Mesothelial cell of epicardium (in vitro differentiated cells): ENCODE data around the gene GINS2. TPM values are rescaled to one million over a fixed set of nuclear protein-coding genes. Genes with fewer than 3 reads are reported as not detected.

Experiments
- DNase-seq, 2 experiments: peaks; one replicate each; pipeline ENCODE4 v3.0.0; 2021; ENCODE audit warnings: low spot score in 2 of 2; ENCODE audit not compliant: unreplicated experiment in 2 of 2
- H3K27ac Mint-ChIP-seq: 2 replicates; pipeline ENCODE4 v1.8.0; 2021; ENCODE audit warnings: mixed read lengths
- H3K27me3 Mint-ChIP-seq: 2 replicates; pipeline ENCODE4 v1.8.0; 2021; ENCODE audit warnings: low read depth, mixed read lengths
- H3K36me3 Mint-ChIP-seq: 2 replicates; pipeline ENCODE4 v1.8.0; 2021; ENCODE audit warnings: mixed read lengths
- H3K4me1 Mint-ChIP-seq: 2 replicates; pipeline ENCODE4 v1.8.0; 2021; ENCODE audit warnings: mixed read lengths
- H3K4me3 Mint-ChIP-seq: 2 replicates; pipeline ENCODE4 v1.8.0; 2021; ENCODE audit warnings: mild to moderate bottlenecking, moderate library complexity, mixed read lengths
- H3K9me3 Mint-ChIP-seq: 2 replicates; pipeline ENCODE4 v1.8.0; 2021; ENCODE audit warnings: mixed read lengths
- CTCF ChIP-seq: fragments of 200-600 bp; sonication (generic); IDR thresholded peaks from one replicate; pipeline ENCODE4 v1.5.0; 2021; ENCODE audit warnings: antibody characterized with exemption; ENCODE audit not compliant: unreplicated experiment
- total RNA-seq: library from RNA; stranded (reverse); gene quantifications from 3 replicates; pipeline ENCODE4 v1.2.1, GENCODE V29; 2021

Gene GINS2
- total RNA-seq, 1 donor from 2014 or later = 14.8 TPM

GRCh38 chr16:85733839-85734170, 45.1 kb upstream of the GINS2 start:
- Mint-ChIP-seq H3K27ac (no peak overlapping the region), H3K4me1 (peaks cover 7% of the 10 kb centered on the region), H3K27me3 (no peaks in the 10 kb centered on the region), H3K9me3 (no peaks in the 10 kb centered on the region), H3K36me3 (peaks cover 4% of the 10 kb centered on the region), H3K4me3 (no peak overlapping the region)
- TF ChIP-seq CTCF = no peak
- no peak for DNase-seq

GRCh38 chr16:85733155-85733838, 44.5 kb upstream of the GINS2 start:
- no peaks in the 10 kb centered on the region for H3K9me3 Mint-ChIP-seq
- H3K4me1 Mint-ChIP-seq = peaks cover 7% of the 10 kb centered on the region
- DNase-seq = no peak
- no peak overlapping the region for H3K27ac Mint-ChIP-seq
- peaks cover 4% of the 10 kb centered on the region for H3K36me3 Mint-ChIP-seq
- H3K27me3 Mint-ChIP-seq = no peaks in the 10 kb centered on the region
- no peak for TF ChIP-seq CTCF
- H3K4me3 Mint-ChIP-seq = no peak overlapping the region

GRCh38 chr16:85731179-85731578, 42.4 kb upstream of the GINS2 start:
- DNase-seq = no peak
- Mint-ChIP-seq H3K9me3 (no peaks in the 10 kb centered on the region), H3K4me3 (no peak overlapping the region), H3K4me1 (peaks cover 7% of the 10 kb centered on the region), H3K27me3 (no peaks in the 10 kb centered on the region), H3K27ac (no peak overlapping the region), H3K36me3 (peaks cover 5% of the 10 kb centered on the region)
- TF ChIP-seq CTCF = no peak

GRCh38 chr16:85730186-85730465, 41.4 kb upstream of the GINS2 start:
- Mint-ChIP-seq H3K27ac (no peak overlapping the region), H3K36me3 (peaks cover 11% of the 10 kb centered on the region), H3K4me1 (peaks cover 7% of the 10 kb centered on the region), H3K27me3 (no peaks in the 10 kb centered on the region), H3K4me3 (no peak overlapping the region), H3K9me3 (no peaks in the 10 kb centered on the region)
- no peak for DNase-seq
- TF ChIP-seq CTCF = no peak

GRCh38 chr16:85729452-85730185, 40.9 kb upstream of the GINS2 start:
- Mint-ChIP-seq H3K27ac (peak overlapping the region; percentile 13), H3K27me3 (no peaks in the 10 kb centered on the region), H3K4me1 (peaks cover 7% of the 10 kb centered on the region), H3K4me3 (no peak overlapping the region), H3K36me3 (peaks cover 11% of the 10 kb centered on the region), H3K9me3 (no peaks in the 10 kb centered on the region)
- no peak for TF ChIP-seq CTCF
- DNase-seq = no peak

GRCh38 chr16:85728879-85729278, 40.1 kb upstream of the GINS2 start:
- no peak overlapping the region for H3K4me3 Mint-ChIP-seq
- no peak for DNase-seq
- H3K27ac Mint-ChIP-seq = no peak overlapping the region
- H3K36me3 Mint-ChIP-seq = peaks cover 11% of the 10 kb centered on the region
- H3K27me3 Mint-ChIP-seq = no peaks in the 10 kb centered on the region
- no peak for TF ChIP-seq CTCF
- peaks cover 7% of the 10 kb centered on the region for H3K4me1 Mint-ChIP-seq
- H3K9me3 Mint-ChIP-seq = no peaks in the 10 kb centered on the region
